Gastrocnemius medialis (tissue), 4 donors: Measurements from ENCODE around the gene MLLT10.

Source experiments
- CTCF ChIP-seq, 5 experiments: fragments of 450-650 bp in 3 of 5; fragments of 200-600 bp in 2 of 5; sonication (generic) in 2 of 5; IDR thresholded peaks in 4 of 5; conservative IDR thresholded peaks in 1 of 5; 1 replicate in 4 of 5; 2 replicates in 1 of 5; pipeline ENCODE4 v1.5.1; 2016 to 2019; ENCODE audit warnings: antibody characterized with exemption in 5 of 5, mild to moderate bottlenecking in 3 of 5, moderate library complexity in 3 of 5
- POLR2A ChIP-seq, 2 donors: fragments of 450-650 bp; IDR thresholded peaks; one replicate each; pipeline ENCODE4 v1.6.1; 2017; ENCODE audit warnings: antibody characterized with exemption in 2 of 2, mild to moderate bottlenecking in 2 of 2, moderate library complexity in 2 of 2

- TF ChIP-seq CTCF (IDR thresholded peaks at IDR 0.05 in 4 of 5, conservative IDR thresholded peaks at IDR 0.05 in 1 of 5) = no peak
- TF ChIP-seq POLR2A (IDR thresholded peaks at IDR 0.05) = no peak
Observed at GRCh38 chr10:21534280-21534586, 201 bp downstream of the MLLT10 start.
